Amygdala (tissue), 56 donors: ENCODE data around the gene EEF1A2.

Experiments
- DNase-seq, 56 donors: peaks; one replicate each; lab custom pipeline; 2025; lab: John Stamatoyannopoulos, UW

EEF1A2 gene

DNA sequence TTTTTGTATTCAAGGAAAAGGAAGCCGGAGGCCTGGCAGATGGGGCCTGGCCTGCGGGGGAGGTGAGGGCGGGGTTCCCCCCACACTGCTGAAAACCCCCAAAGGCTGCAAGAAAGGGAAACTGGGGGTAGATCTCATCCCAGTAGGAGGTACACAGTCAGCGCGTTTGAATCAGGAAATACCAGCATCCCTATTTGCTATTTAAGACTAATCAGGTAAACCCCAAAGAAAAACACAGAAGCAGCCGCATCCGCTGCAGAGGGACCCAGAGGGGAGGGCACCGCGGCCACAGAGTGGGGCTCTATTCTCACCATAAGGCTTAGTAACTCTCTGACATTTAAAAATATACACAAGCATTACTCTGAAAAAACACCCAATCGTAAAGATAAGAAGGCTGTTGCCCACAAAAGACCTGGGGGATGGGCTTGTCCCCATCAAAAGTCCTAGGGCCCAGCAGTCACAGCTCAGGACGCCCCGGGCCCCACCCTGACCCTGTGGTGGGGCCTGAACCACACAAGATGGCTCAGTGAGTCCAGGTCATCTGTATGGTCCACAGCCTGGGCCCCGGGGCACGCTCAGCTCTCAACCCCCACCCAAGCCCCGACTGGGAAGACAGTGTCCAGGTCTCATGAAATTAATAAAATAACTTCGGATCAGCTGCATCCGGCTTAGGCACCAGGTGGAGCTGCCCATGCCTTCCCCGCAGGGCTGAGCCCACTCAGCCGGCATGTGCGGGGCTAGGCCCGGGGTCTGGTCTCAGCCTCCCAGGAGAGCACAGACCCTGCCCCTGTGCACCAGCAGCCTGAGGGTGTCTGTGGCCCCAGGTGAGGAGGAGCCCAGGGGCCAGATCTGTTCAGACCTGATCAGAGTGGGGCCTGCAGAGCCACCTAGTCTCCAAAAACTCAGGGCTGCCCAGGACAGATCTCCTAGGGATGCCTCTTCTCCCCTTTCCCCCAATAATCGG lies 57.5 kb downstream of the EEF1A2 start:
- no peak for DNase-seq

DNA sequence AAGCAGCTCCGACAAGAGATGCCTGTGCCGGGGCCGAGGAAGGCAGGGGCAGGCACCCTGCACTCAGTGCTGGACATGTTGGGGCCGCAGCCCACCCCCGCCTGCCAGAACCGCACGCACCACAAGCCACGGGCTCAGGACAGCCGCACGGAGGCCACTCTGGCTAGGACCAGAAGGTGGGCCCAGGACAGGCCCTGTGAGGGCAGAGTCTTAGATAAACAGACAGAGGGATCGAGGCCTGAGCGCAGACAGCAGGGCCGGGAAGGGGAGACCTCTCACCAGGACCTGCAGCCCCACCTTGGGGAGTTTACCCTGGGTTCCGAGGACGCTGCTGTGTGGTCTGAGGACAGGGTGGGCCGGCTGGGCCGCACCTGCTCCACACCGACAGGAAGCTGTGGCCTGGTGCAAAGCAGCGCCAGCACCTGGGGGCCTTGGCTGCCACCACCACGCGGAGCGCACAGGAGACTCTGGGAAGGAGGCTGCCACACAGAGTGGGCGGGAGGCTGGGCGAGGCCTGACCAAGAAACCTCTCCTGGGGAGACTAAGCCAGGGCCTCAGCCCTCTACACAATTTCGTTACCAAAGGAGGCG lies 58.4 kb downstream of the EEF1A2 start:
- no peak for DNase-seq

GRCh38 chr20:63439866-63440265 lies 59.0 kb downstream of the EEF1A2 start:
- DNase-seq, result no peak

DNA sequence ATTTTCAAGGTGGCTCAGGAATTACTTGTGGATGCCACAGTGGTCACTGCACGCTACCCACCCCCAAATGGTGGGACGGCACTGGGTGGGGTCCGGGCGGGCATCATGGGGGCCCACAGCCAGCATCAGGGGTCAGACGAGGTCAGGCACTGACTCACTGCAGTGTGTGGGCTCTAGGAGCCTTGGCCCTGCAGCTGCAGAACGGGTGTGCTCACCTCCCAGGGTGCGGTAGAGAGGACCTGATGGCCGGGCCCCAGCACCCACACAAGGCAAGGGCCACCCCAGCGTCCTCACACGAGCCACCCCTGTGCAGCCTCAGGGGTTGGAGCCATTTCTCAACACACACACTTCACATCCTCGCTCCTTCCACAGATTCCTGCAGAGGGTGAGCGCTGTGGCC lies 60.8 kb downstream of the EEF1A2 start:
- no peak for DNase-seq
